T-helper 2 cell (primary cell): Measurements from ENCODE around the gene SNX20.

ENCODE experiments used
- DNase-seq, 5 experiments: peaks; one replicate each; pipeline versions ENCODE4 v3.0.0 to v3.0.0-alpha.2; 2012 to 2022

The SNX20 gene

GRCh38 chr16:50679676-50680555 is 1.2 kb downstream of the SNX20 start:
- no peak for DNase-seq

- no peak for DNase-seq
Measured at GRCh38 chr16:50679266-50679665, 1.8 kb downstream of the SNX20 start.

DNA sequence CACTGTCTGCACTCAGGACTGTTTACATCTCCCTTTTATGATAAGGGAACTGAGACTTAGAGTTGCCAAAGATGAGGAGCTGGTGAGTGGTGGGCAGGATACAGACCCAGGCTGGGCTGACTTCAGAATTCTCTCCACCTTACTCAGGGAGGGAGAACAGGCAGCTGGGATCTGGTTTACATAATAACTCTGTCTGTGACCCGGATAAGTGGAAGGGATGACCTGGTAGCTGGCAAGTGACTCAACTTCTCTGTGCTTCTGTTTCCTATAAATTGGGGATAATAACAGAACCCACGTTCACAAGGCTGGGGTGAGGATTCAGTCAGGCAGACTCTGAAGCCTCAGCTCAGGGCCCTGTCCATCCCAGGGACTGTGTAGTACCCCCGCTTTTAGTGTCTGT is 2.6 kb downstream of the SNX20 start:
- no peak for DNase-seq

DNA sequence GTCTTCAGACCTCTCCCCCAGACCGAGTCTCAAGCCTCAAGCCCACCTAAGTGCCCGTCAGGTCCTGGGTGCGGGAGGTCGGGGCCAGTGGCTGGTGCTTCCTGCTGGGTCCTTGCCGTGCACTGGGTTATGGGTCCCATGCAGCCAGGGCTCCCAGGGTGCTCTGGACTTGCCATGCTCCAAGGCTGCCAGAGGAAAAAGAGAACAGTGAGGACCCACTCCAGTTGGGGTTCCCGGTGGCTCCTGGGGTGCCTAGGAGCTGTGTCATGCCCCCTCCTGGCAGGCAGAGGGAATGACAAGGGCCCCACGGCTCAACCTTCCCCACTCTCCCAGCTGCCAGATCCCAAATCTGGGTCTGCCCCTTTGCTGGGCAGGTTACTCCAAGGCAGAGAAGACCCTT is 3.8 kb downstream of the SNX20 start:
- DNase-seq = no peak

- DNase-seq = no peak
Measured at GRCh38 chr16:50676684-50677225, 4.4 kb downstream of the SNX20 start.

- DNase-seq = no peak
Measured at GRCh38 chr16:50675686-50676610, 5.2 kb downstream of the SNX20 start.

GRCh38 chr16:50674831-50675230 is 6.3 kb downstream of the SNX20 start:
- DNase-seq = no peak

DNA sequence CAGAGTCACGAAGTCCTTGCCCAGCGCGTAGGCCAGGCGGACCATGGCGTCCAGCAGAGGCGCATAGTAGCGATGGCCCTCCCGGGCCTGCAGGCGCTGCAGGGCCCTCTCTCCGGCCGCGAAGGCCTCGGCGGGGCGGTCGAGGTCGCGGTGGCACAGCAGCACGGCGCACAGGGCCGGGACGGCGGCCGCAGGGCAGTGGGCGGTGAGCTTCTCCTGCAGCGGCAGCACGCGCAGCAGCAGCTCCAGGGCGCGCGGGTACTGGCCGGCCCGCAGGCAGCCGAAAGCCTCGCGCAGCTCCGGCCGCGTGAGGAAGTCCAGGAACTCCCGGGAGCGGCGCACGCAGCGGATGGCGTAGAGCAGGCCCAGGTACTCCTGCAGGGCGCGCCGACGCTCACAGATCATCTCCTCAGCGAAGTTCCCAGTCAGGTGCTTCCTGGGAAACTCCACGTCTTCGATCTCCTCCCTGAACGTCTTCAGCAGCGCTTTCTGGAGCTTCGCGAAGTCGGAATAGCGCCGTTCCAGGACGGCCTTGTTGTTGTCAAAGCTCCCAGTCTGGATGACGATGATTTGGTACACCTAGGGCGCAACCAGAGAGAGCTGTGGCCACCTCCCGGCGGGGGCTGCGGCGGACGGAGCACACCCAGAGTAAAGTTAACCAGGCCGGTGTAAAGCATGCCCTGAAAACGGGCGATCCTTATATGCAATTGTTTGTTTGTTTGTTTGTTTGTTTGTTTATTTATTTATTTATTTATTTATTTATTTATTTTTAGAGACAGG is 7.4 kb downstream of the SNX20 start:
- DNase-seq = no peak

GRCh38 chr16:50671644-50672260 is 9.4 kb downstream of the SNX20 start:
- peak in 3 of 5 experiments; percentile 28 to 75 (median 33) for DNase-seq

DNA sequence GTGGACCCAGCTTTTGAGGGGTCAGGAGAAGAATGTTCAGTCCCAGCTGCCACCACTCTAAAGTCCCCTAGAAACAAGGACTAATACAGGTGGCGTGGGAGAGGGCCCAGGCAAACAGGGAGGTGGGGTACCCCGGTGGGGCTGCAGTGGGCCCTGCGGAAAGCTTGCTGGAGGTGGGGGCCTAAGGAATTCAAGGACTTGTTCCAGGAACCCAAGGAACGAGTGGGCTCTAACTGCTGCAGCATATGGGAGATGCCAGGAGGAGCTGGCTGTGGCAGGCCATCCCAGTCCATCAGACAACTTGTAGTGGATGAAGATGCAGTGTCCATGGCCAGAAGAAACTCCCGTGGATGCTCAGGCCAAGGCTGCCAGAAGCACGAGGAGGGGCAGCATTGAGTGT is 10.6 kb downstream of the SNX20 start:
- DNase-seq = no peak

- DNase-seq = no peak
Measured at GRCh38 chr16:50669741-50670140, 11.4 kb downstream of the SNX20 start.

GRCh38 chr16:50668368-50669008 is 12.6 kb downstream of the SNX20 start:
- no peak for DNase-seq

- DNase-seq = peak in 1 of 5 experiments; percentile 66
Measured at GRCh38 chr16:50667497-50668367, 13.4 kb downstream of the SNX20 start.

DNA sequence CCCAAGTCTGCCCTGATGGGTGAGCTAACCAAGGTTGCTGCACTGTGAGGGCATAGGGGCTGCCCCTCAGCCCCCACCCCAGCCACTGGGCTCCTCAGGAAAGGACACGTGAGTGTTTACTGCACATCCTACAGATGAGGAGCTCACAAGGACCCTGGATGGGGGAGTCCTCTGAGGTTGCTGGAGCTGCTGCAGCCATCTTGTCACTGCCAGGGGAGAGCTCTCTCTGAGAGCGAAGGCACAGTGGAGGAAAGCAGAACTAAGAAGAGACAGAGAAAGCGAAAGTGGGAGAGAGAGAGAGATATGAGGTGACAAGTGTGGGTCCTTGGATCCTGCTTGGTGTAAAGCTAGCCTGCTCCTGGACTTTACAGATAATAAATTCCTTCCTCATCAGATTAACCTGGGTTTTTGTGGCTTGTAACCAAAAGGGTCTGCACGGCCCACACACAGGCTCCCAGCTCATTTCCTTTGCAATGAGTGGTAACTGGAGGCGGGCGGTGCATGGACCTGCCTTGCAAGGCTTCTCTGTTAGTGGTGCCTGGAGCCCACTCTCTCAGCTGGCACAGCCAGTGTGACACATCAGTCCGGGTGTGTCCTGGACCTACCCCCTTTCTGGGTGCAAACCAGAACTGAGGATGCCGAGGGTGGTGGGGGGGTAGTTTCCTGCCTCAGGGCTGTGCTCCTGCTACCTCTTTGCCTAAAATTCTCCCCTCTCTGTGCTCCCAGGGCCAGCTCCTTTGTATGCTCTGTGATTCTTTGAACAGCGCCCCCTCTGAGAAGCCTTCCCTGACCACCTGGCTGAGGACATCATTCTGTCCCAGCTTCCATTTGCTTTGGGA is 14.2 kb downstream of the SNX20 start:
- peak in 2 of 5 experiments; percentile 16 to 84 for DNase-seq

- DNase-seq = peak; percentile 58 to 69 (median 68)
Measured at GRCh38 chr16:50665128-50665878, 15.8 kb downstream of the SNX20 start.

GRCh38 chr16:50664270-50664669 is 16.8 kb downstream of the SNX20 start:
- no peak for DNase-seq

DNA sequence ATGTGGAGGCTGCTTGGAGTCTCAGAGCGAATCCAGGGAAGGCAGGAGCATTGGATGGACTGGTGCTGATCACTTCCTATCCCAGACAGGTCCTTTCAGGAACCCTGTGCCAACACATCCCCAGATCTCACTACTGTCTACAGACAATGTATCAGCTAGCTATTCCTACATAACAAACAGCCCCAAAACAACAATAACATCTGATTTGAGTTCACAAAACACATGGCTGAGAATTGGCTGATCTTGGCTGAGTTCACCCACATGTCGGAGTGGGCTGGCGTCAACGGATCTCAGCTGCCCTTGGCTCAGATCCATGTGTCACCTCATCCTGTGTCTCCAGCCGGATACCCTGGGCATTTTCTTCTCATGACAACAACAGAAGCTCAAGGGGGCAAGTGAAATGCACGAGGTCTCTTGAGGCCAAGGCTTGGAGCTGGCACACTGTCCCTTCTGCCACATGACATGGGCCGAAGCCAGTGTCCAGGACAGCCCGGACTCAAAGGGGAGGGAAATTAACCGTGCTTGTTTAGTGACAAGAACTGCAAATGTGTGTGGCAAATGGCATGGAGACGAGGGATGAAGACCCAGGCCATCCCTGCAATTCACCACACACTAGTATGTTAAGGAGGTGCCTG is 18.7 kb downstream of the SNX20 start:
- DNase-seq = no peak

DNA sequence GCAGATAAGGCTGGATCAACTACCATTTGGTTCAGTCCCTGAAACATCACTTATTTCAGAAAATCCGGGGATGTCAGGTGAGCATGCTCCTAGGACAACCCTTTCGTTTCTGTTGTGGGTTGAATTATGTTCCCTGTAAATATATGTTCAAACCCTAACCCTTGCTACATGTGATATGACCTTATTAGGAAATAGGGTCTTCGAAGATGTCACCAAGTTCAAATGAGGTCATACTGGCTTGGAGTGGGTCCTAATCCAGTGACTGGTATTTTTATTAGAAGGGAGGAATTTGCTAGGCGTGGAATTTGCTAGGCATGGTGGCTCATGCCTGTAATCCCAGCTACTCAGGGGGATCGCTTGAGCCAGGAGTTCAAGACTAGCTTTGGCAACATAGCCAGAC is 21.3 kb downstream of the SNX20 start:
- no peak for DNase-seq
